H54 (cell line): Measurements from ENCODE around the gene NOSIP.

Experiments
- DNase-seq: peaks from one replicate; pipeline ENCODE4 v3.0.0; 2011; ENCODE audit warnings: low spot score, mixed read lengths; ENCODE audit not compliant: insufficient read length
- FAIRE-seq: peaks from 3 replicates; lab custom pipeline; 2011; peaks lifted over from hg19 to GRCh38; lab: Jason Lieb, UNC
- POLR2A ChIP-seq: IDR thresholded peaks from 2 replicates; pipeline ENCODE4 v1.6.1; 2011; ENCODE audit warnings: low read depth, mild to moderate bottlenecking, low read length

The NOSIP gene

GRCh38 chr19:49601482-49602038 lies 21.2 kb upstream of the NOSIP start:
- FAIRE-seq (no peak), DNase-seq (no peak)
- no peak for TF ChIP-seq POLR2A

DNA sequence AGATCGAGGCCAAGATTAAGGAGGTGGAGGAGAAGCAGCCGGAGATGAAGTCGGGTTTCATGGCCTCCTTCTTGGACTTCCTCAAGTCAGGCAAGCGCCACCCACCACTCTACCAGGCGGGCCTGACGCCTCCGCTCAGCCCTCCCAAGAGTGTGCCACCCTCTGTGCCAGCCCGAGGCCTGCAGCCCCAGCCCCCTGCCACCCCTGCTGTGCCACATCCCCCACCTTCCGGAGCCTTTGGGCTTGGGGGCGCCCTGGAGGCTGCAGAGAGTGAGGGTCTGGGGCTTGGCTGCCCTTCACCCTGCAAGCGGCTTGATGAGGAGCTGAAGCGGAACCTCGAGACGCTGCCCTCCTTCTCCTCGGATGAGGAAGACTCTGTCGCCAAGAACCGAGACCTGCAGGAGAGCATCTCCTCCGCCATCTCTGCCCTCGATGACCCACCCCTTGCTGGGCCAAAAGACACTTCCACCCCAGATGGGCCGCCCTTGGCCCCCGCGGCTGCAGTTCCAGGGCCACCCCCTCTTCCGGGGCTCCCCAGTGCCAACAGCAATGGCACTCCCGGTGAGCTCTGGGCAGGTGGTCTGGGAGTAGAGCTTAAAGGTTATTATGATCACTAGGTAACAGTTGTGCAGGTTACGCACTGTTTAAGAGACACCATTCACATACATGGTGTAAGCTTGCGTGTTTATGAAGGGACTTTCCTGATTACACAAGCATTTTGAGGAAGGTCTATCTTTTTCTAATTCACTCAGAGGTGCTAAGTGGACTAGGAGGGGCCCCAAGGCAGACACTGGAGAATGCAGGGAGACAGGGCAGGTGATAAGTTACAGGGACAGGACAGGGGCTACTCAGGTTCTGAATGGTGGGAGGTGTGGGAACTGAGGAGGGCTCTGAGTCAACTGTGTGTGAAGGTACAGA lies 19.3 kb upstream of the NOSIP start:
- no peak for TF ChIP-seq POLR2A
- DNase-seq = no peak
- FAIRE-seq = no peak

DNA sequence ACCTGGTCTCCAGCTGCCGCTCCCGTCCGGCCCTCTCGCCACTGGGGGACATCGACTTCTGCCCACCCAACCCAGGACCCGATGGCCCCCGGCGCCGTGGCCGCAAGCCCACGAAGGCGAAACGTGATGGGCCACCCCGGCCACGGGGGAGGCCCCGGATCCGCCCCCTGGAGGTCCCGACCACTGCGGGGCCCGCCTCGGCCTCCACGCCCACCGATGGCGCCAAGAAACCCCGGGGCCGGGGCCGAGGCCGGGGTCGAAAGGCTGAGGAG lies 17.3 kb upstream of the NOSIP start:
- DNase-seq = no peak
- no peak for TF ChIP-seq POLR2A
- FAIRE-seq = no peak

GRCh38 chr19:49596954-49597702 lies 16.8 kb upstream of the NOSIP start:
- DNase-seq (no peak), FAIRE-seq (no peak)
- TF ChIP-seq POLR2A = no peak

- DNase-seq = no peak
Measured at GRCh38 chr19:49596407-49596806, 16.1 kb upstream of the NOSIP start.

GRCh38 chr19:49595819-49596404 lies 15.6 kb upstream of the NOSIP start:
- DNase-seq (no peak), FAIRE-seq (no peak)
- no peak for TF ChIP-seq POLR2A

More at GRCh38 chr19:49596407-49596806, 16.1 kb upstream of the NOSIP start:
- no peak for FAIRE-seq
- no peak for TF ChIP-seq POLR2A

- TF ChIP-seq POLR2A = no peak
- DNase-seq (no peak), FAIRE-seq (no peak)
Measured at GRCh38 chr19:49594993-49595818, 14.8 kb upstream of the NOSIP start.

DNA sequence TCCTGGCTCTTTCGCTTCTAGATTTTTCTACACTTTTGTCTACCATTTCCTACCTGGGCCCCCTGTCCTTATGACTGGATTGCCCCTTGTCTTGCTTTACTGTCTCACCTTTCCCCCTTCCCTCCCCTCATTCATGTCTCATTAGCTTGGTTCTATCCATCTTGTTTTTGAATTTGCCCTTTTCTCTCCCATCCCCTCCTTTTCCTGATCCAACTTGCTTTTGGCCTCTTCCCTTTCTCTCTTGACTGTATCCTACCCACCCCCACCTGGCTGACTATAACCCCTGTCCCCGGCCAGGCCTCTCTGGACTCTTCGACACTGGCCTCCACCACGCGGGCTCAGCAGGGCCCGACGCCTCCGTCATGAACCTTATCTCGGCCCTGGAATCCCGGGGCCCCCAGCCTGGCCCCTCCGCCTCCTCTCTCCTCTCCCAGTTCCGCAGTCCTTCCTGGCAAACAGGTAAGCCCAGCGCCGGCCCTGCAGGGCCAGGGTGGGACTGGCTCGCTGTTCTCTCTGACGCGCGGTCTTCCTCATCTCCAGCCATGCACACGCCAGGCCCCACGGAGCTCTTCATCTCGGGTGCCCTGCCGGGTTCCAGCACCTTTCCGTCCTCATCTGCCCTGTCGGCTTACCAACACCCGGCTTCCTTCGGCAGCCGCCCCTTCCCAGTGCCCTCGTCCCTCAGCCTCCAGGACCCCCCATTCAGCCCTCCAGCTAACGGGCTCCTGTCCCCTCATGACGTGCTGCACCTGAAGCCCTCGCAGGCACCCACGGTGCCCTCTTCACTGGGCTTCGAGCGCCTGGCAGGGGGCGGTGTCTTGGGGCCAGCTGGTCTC lies 14.0 kb upstream of the NOSIP start:
- FAIRE-seq (no peak), DNase-seq (no peak)

DNA sequence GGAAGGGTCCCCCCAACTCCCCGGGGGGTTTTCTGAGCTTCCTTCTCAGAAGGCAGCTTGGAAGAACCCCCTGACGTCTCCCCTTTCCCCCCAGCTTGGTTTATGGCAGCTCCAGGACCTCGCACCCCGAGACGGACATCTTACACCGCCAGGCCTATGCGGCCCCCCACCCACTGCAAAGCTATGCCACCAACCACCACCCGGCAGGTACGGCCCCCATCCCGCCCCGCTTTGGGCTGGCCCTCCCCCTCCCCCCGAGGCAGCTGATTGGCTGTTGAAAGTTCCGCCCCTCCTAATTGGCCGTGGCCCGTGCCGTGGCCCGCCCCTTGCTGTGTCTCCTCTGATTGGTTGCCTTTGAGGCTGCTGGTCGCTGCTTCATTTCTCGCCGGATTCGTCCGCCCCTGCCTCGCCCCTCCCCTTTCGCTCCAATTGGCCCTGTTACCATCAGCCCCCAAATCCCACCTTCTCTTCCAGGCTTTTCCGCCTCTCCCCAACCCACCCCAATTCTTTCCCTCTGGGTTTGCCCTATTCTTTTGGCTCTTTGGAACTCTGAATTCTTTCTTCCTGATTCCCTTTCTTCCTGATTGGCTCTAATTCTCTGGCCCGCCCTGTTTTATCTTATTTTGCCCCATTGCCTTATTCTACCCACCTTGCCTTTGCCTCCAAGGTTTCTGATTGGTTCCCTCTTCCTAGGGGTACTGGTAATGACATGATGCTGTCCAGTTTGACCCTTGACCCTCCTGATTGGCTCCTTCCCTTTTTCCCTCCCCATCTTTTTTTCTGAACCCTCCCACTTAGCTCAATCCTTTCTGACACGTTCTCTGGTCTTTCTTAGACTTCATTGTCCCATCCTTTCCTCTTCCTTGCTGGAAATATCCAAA lies 13.1 kb upstream of the NOSIP start:
- TF ChIP-seq POLR2A = no peak
- FAIRE-seq (no peak), DNase-seq (peak; percentile 87)

More for the DNA sequence above, 14.0 kb upstream of the NOSIP start:
- TF ChIP-seq POLR2A = no peak

DNA sequence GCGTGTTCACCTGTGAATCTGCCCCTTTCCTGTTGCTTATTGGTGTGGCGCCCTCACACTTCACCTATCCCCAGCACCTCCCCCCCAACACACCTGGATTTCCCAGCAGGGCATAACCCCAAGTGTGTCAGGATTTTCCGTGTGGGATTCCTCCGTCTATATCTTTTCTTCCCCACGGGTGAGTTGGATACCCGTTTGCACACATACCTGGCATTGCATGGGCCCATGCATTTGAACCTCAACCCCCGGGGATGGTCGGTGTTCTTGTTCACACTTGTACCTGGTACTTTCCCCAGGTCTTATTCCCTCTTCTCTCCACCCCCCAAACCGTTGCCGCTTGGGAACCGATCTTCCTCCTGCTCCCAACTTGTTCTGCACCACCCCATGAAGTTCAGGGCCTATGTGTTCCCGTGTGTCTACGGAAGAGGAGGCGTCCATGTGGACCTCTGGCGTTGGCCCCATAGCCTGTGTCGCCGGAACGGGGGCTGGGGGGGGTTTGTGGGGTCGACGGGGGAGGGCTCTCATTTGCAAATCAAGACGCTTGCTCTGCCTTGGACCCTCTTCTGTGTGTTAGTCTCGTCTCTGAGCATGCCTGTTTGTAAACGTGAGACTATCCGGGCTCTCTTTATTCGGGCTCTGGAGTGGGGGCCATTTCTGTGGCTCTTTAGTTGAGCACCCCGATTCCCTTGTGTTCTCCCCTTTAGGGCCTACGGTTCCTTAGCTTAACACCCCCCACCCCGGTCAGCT lies 12.3 kb upstream of the NOSIP start:
- TF ChIP-seq POLR2A = no peak
- FAIRE-seq (no peak), DNase-seq (no peak)
